SK-N-SH (cell line): Measurements from ENCODE around the gene KIF16B. TPM values are rescaled to one million over a fixed set of nuclear protein-coding genes. Genes with fewer than 3 reads are reported as not detected.

Experiments used
- CTCF ChIA-PET: fragments of 300-600, 350-600 bp; formaldehyde crosslinking; extraction: SDS; loops from one replicate; lab custom pipeline; 2021; lab: Yijun Ruan, JAX
- POLR2A ChIA-PET: fragments of 350-600 bp; sonication (Branson Sonifier 250); formaldehyde crosslinking; extraction: SDS; loops from one replicate; lab custom pipeline; 2020; ENCODE audit warnings: antibody characterized with exemption, inconsistent platforms; lab: Yijun Ruan, JAX
- DNase-seq: peaks from one replicate; pipeline ENCODE4 v3.0.0; 2012
- H2AFZ ChIP-seq: fragments of 200-600 bp; sonication (generic); 2 replicates; pipeline ENCODE4 v1.8.1; 2016; ENCODE audit warnings: antibody characterized with exemption, mild to moderate bottlenecking, low read depth
- H3F3A ChIP-seq: fragments of 200-600 bp; sonication (generic); replicated peaks from 2 replicates; pipeline ENCODE3; 2016; ENCODE audit warnings: antibody characterized with exemption, mild to moderate bottlenecking; ENCODE audit not compliant: insufficient read depth
- H3K27ac ChIP-seq, 2 experiments: fragments of 200-500 bp in 1 of 2; fragments of 200-600 bp in 1 of 2; sonication (Bioruptor generic) in 1 of 2; sonication (generic), shearing (Covaris generic) in 1 of 2; 2 replicates each; pipeline versions ENCODE4 v1.5.1 to v1.6.1; 2014 to 2016; ENCODE audit warnings: low read depth in 2 of 2, inconsistent platforms in 1 of 2, low read length in 1 of 2, mild to moderate bottlenecking in 1 of 2, mixed read lengths in 1 of 2
- H3K27me3 ChIP-seq: fragments of 200-600 bp; sonication (generic), shearing (Covaris generic); 2 replicates; pipeline ENCODE4 v1.6.1; 2016; ENCODE audit warnings: mixed run types; ENCODE audit not compliant: insufficient read depth
- H3K36me3 ChIP-seq, 2 experiments: fragments of 200-500 bp in 1 of 2; fragments of 200-600 bp in 1 of 2; sonication (Bioruptor generic) in 1 of 2; sonication (generic) in 1 of 2; replicated peaks in 1 of 2; 2 replicates each; pipeline versions ENCODE3 to v1.5.1; 2014 to 2016; ENCODE audit warnings: low read length in 1 of 2, mild to moderate bottlenecking in 1 of 2; ENCODE audit not compliant: insufficient read depth in 2 of 2, control insufficient read depth in 1 of 2
- H3K4me1 ChIP-seq, 2 experiments: fragments of 200-500 bp in 1 of 2; fragments of 200-600 bp in 1 of 2; sonication (Bioruptor generic) in 1 of 2; sonication (generic), shearing (Covaris generic) in 1 of 2; 2 replicates each; pipeline versions ENCODE4 v1.5.1 to v1.6.1; 2014 to 2016; ENCODE audit warnings: low read depth in 1 of 2, low read length in 1 of 2, mixed run types in 1 of 2; ENCODE audit not compliant: insufficient read depth in 2 of 2, control insufficient read depth in 1 of 2
- H3K4me2 ChIP-seq: fragments of 200-600 bp; sonication (generic), shearing (Covaris generic); 2 replicates; pipeline ENCODE4 v1.6.1; 2017; ENCODE audit warnings: mixed run types
- H3K4me3 ChIP-seq, 2 experiments: fragments of 200-500 bp in 1 of 2; fragments of 200-600 bp in 1 of 2; sonication (Bioruptor generic) in 1 of 2; sonication (generic), shearing (Covaris generic) in 1 of 2; 2 replicates each; pipeline versions ENCODE4 v1.5.1 to v1.8.1; 2014 to 2016; ENCODE audit warnings: low read depth in 2 of 2, inconsistent platforms in 1 of 2, low read length in 1 of 2, mild to moderate bottlenecking in 1 of 2, mixed read lengths in 1 of 2, moderate library complexity in 1 of 2
- H3K79me2 ChIP-seq: fragments of 200-600 bp; sonication (generic); 2 replicates; pipeline ENCODE4 v1.8.1; 2017; ENCODE audit warnings: mild to moderate bottlenecking; ENCODE audit not compliant: insufficient read depth
- H3K9ac ChIP-seq: fragments of 200-600 bp; sonication (generic); 2 replicates; pipeline ENCODE4 v1.6.1; 2017; ENCODE audit warnings: mixed run types
- H3K9me2 ChIP-seq: fragments of 200-600 bp; sonication (generic); 2 replicates; pipeline ENCODE4 v1.6.1; 2017; ENCODE audit warnings: mixed run types
- H3K9me3 ChIP-seq: fragments of 200-600 bp; sonication (generic); 2 replicates; pipeline ENCODE4 v1.6.1; 2017; ENCODE audit warnings: mixed run types, mild to moderate bottlenecking, moderate library complexity
- H4K20me1 ChIP-seq: fragments of 200-600 bp; sonication (generic); 2 replicates; pipeline ENCODE4 v1.6.1; 2017; ENCODE audit warnings: mild to moderate bottlenecking, mixed run types; ENCODE audit not compliant: insufficient read depth
- ELF1 ChIP-seq: IDR thresholded peaks from 2 replicates; pipeline ENCODE4 v1.4.0; 2012
- EZH2phosphoT487 ChIP-seq: fragments of 200-600 bp; sonication (generic); IDR thresholded peaks from 2 replicates; pipeline ENCODE4 v1.6.1; 2017; ENCODE audit warnings: low read depth, mixed run types, mild to moderate bottlenecking, antibody characterized with exemption, moderate library complexity, borderline replicate concordance
- FOSL2 ChIP-seq: IDR thresholded peaks from 2 replicates; pipeline ENCODE4 v1.4.0; 2012; ENCODE audit warnings: low read depth, mild to moderate bottlenecking, moderate library complexity, borderline replicate concordance
- IRF3 ChIP-seq: fragments of 150-350 bp; IDR thresholded peaks from 2 replicates; pipeline ENCODE4 v1.6.1; 2016; ENCODE audit warnings: mild to moderate bottlenecking, low read depth, low read length
- MAX ChIP-seq: IDR thresholded peaks from 2 replicates; pipeline ENCODE4 v1.4.0; 2012; ENCODE audit warnings: low read depth
- MEF2A ChIP-seq: IDR thresholded peaks from 2 replicates; pipeline ENCODE4 v1.4.0; 2012; ENCODE audit warnings: low read depth, borderline replicate concordance
- MXI1 ChIP-seq: IDR thresholded peaks from 2 replicates; pipeline ENCODE4 v1.6.1; 2012; ENCODE audit warnings: mild to moderate bottlenecking, low read depth, low read length, improper control_type of control experiment
- POLR2AphosphoS5 ChIP-seq: IDR thresholded peaks from 2 replicates; pipeline ENCODE4 v1.6.1; 2012; ENCODE audit warnings: low read depth, low read length
- SIN3A ChIP-seq: IDR thresholded peaks from 2 replicates; pipeline ENCODE4 v1.6.1; 2012; ENCODE audit warnings: low read depth, mild to moderate bottlenecking, low read length, moderate library complexity, borderline replicate concordance
- TAF1 ChIP-seq: IDR thresholded peaks from 2 replicates; pipeline ENCODE4 v1.6.1; 2012; ENCODE audit warnings: low read depth, mild to moderate bottlenecking, low read length, moderate library complexity, borderline replicate concordance
- USF2 ChIP-seq: fragments of 150-350 bp; IDR thresholded peaks from 2 replicates; pipeline ENCODE4 v1.6.1; 2017; ENCODE audit warnings: antibody characterized with exemption, low read length, low read depth, borderline replicate concordance
- WGBS: methylation state at CpG from one replicate; pipeline ENCODE4 v1.1.6; 2017; ENCODE audit warnings: low lambda C conversion rate; 5-methylcytosine and 5-hydroxymethylcytosine counted together
- polyA plus RNA-seq, 3 experiments: library from polyadenylated mRNA; depleted of rRNA; stranded (reverse); fragments of >200 nt; gene quantifications; 2 replicates each; pipeline ENCODE4 v1.2.3, GENCODE V29; 2012
- TF ChIP-seq, protein P1 (sequence below): fragments of 200-600 bp; sonication (generic); IDR thresholded peaks from 2 replicates; pipeline ENCODE4 v1.6.1; 2017; ENCODE audit warnings: antibody characterized with exemption, mild to moderate bottlenecking, moderate library complexity
- TF ChIP-seq, protein P2 (sequence below): IDR thresholded peaks from 2 replicates; pipeline ENCODE4 v1.6.1; 2012; ENCODE audit warnings: mild to moderate bottlenecking, low read depth, low read length, moderate library complexity

Gene KIF16B
- polyA plus RNA-seq, 1 of the 3 experiments (the other 2 are of a cell fraction) = 3.3 TPM

DNA sequence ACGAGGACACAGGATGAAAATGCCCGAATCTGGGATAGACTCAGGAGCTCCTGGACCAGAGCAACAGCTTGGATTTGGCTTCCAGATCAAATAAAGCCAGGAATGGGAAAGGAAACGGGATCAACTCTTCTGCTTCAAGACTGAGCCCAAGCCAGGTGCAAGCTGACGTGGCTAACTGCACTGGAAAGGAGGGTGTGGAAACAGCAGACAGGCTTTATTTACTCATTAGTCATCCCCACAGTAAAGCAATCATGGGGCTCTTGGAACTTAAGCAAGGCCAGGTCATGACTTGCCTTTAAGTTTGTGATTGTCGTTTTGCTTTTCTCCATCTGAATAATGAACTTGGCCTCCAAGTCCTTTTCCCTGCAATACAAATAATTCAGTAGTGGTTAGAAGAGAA, 45.2 kb downstream of the KIF16B start:
- no peaks in the 10 kb centered on the region for H3K79me2 ChIP-seq
- peaks cover 4 to 5% of the 10 kb centered on the region in 2 experiments for H3K36me3 ChIP-seq
- no peak overlapping the region for H2AFZ ChIP-seq
- H3K4me2 ChIP-seq = no peak overlapping the region
- ChIA-PET CTCF (no interaction called here), POLR2A (no interaction called here)
- H3K27me3 ChIP-seq = no peaks in the 10 kb centered on the region
- no peaks in the 10 kb centered on the region for H3F3A ChIP-seq
- 68% methylated on average over 5 of the region's 5 CpGs for WGBS
- no peak overlapping the region for H3K4me3 ChIP-seq
- DNase-seq = no peak
- H4K20me1 ChIP-seq = no peaks in the 10 kb centered on the region
- H3K9ac ChIP-seq = no peak overlapping the region
- TF ChIP-seq, protein P1, sequence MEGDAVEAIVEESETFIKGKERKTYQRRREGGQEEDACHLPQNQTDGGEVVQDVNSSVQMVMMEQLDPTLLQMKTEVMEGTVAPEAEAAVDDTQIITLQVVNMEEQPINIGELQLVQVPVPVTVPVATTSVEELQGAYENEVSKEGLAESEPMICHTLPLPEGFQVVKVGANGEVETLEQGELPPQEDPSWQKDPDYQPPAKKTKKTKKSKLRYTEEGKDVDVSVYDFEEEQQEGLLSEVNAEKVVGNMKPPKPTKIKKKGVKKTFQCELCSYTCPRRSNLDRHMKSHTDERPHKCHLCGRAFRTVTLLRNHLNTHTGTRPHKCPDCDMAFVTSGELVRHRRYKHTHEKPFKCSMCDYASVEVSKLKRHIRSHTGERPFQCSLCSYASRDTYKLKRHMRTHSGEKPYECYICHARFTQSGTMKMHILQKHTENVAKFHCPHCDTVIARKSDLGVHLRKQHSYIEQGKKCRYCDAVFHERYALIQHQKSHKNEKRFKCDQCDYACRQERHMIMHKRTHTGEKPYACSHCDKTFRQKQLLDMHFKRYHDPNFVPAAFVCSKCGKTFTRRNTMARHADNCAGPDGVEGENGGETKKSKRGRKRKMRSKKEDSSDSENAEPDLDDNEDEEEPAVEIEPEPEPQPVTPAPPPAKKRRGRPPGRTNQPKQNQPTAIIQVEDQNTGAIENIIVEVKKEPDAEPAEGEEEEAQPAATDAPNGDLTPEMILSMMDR = no peak
- no peak for TF ChIP-seq POLR2AphosphoS5
- TF ChIP-seq USF2 = no peak
- TF ChIP-seq MAX = no peak
- no peak for TF ChIP-seq MXI1
- TF ChIP-seq SIN3A = no peak
- no peak for TF ChIP-seq MEF2A
- no peak for TF ChIP-seq ELF1
- H3K4me1 ChIP-seq = no peaks in the 10 kb centered on the region
- H3K9me2 ChIP-seq = no peaks in the 10 kb centered on the region
- no peaks in the 10 kb centered on the region for H3K9me3 ChIP-seq
- H3K27ac ChIP-seq = no peak overlapping the region

DNA sequence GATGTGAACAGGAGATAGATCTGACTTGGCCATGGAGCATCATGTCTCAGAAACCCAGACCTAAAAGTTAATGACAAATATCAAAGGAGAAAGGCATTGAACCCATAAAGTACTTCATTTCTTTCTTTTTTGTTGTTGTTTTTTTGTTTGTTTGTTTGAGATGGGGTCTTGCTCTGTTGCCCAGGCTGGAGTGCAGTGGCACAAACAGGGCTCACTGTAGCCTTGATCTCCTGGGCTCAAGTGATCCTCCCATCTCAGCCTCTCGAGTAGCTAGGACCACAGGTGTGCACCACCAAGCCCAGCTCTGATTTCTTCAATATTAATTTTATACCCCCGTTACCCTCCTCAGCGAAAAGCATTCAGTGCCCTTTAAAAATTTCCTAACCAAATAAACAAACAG, 45.8 kb downstream of the KIF16B start:
- Histone ChIP-seq H3F3A (no peaks in the 10 kb centered on the region), H2AFZ (no peak overlapping the region), H3K9ac (no peak overlapping the region), H3K4me2 (no peak overlapping the region), H3K4me1 (no peaks in the 10 kb centered on the region), H4K20me1 (no peaks in the 10 kb centered on the region), H3K36me3 (peaks cover 4 to 5% of the 10 kb centered on the region in 2 experiments), H3K79me2 (no peaks in the 10 kb centered on the region), H3K27ac (no peak overlapping the region), H3K9me3 (no peaks in the 10 kb centered on the region), H3K9me2 (no peaks in the 10 kb centered on the region), H3K4me3 (no peak overlapping the region), H3K27me3 (no peaks in the 10 kb centered on the region)
- TF ChIP-seq FOSL2 (no peak), TAF1 (no peak), EZH2phosphoT487 (no peak), IRF3 (no peak)
- TF ChIP-seq, protein P2, sequence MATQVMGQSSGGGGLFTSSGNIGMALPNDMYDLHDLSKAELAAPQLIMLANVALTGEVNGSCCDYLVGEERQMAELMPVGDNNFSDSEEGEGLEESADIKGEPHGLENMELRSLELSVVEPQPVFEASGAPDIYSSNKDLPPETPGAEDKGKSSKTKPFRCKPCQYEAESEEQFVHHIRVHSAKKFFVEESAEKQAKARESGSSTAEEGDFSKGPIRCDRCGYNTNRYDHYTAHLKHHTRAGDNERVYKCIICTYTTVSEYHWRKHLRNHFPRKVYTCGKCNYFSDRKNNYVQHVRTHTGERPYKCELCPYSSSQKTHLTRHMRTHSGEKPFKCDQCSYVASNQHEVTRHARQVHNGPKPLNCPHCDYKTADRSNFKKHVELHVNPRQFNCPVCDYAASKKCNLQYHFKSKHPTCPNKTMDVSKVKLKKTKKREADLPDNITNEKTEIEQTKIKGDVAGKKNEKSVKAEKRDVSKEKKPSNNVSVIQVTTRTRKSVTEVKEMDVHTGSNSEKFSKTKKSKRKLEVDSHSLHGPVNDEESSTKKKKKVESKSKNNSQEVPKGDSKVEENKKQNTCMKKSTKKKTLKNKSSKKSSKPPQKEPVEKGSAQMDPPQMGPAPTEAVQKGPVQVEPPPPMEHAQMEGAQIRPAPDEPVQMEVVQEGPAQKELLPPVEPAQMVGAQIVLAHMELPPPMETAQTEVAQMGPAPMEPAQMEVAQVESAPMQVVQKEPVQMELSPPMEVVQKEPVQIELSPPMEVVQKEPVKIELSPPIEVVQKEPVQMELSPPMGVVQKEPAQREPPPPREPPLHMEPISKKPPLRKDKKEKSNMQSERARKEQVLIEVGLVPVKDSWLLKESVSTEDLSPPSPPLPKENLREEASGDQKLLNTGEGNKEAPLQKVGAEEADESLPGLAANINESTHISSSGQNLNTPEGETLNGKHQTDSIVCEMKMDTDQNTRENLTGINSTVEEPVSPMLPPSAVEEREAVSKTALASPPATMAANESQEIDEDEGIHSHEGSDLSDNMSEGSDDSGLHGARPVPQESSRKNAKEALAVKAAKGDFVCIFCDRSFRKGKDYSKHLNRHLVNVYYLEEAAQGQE = no peak
- 85% methylated on average over 3 of the region's 3 CpGs for WGBS
- POLR2A ChIA-PET = no interaction called here
- CTCF ChIA-PET = no interaction called here
- no peak for DNase-seq
